Activated naive CD8-positive, alpha-beta T cell treated with anti-CD3 and anti-CD28 coated beads, Interleukin-2, amount 50 U/mL, for 24 hours (primary cell): Measurements from ENCODE around the gene RRP15.

Source experiments
- ATAC-seq: fragments of 150-1000 bp; cut with Tn5 transposase; one replicate; pipeline ENCODE4 v1.10.0; 2021
- DNase-seq: peaks from one replicate; pipeline ENCODE4 v3.0.0; 2021
- H3K27ac Mint-ChIP-seq: one replicate; pipeline ENCODE4 v1.8.0; 2021; ENCODE audit warnings: mild to moderate bottlenecking, mixed read lengths
- H3K27me3 Mint-ChIP-seq: one replicate; pipeline ENCODE4 v1.8.0; 2021; ENCODE audit warnings: mixed read lengths
- H3K36me3 Mint-ChIP-seq: one replicate; pipeline ENCODE4 v1.8.0; 2021; ENCODE audit warnings: low read depth, mixed read lengths
- H3K4me1 Mint-ChIP-seq: one replicate; pipeline ENCODE4 v1.8.0; 2021; ENCODE audit warnings: mixed read lengths
- H3K4me3 Mint-ChIP-seq: one replicate; pipeline ENCODE4 v1.8.0; 2021; ENCODE audit warnings: mild to moderate bottlenecking, moderate library complexity, mixed read lengths
- H3K9me3 Mint-ChIP-seq: one replicate; pipeline ENCODE4 v1.8.0; 2021; ENCODE audit warnings: mixed read lengths

Gene RRP15

DNA sequence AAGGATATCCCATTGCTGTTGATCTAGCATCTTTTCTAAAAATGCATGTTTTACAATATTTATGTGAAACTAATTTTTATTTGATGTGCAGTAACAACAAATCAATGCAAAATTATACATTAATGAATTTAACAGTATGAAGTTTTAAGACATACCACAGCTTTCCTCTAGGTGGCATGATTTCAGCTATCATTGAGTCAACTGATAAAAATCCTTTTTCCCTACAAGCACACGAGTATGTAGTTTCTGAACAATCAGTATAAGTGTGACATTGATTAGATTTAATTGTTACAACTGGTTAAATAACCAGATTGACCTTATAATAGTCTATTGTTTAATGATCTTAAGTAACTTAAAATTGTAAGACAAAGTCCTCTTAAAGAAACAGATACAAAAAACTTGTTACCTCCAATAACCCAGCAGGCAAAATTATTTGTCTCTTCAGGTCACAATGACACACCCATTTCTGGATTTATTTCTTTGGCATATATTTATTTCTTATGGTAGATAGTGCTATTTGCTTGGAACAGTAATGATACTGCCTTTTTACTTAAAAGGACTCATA is 54.3 kb downstream of the RRP15 start:
- Mint-ChIP-seq H3K27me3 (peaks cover 9% of the 10 kb centered on the region), H3K4me1 (no peaks in the 10 kb centered on the region), H3K36me3 (peaks cover 13% of the 10 kb centered on the region), H3K9me3 (no peaks in the 10 kb centered on the region), H3K27ac (no peak overlapping the region), H3K4me3 (no peak overlapping the region)
- no peak for ATAC-seq
- no peak for DNase-seq

DNA sequence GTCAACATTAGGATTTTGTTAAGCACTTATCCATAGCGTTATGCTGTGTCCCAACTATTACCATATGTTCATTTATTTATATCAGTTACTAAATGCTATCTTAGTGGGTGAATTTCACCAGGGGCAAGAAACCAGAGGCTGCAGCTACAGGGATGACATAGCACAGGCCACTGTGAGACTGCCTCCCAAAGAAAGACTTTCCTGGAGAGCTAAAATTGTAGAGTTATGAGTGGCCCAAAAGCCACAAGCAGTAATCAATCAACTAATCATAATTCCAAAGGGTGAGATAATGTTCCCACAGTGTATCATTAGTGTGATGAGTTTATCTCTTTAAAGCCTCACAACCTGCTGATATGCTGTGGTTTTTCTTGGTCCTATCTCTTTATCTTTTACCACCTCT is 56.2 kb downstream of the RRP15 start:
- H3K27ac Mint-ChIP-seq, result no peak overlapping the region
- peaks cover 10% of the 10 kb centered on the region for H3K36me3 Mint-ChIP-seq
- no peaks in the 10 kb centered on the region for H3K9me3 Mint-ChIP-seq

DNA sequence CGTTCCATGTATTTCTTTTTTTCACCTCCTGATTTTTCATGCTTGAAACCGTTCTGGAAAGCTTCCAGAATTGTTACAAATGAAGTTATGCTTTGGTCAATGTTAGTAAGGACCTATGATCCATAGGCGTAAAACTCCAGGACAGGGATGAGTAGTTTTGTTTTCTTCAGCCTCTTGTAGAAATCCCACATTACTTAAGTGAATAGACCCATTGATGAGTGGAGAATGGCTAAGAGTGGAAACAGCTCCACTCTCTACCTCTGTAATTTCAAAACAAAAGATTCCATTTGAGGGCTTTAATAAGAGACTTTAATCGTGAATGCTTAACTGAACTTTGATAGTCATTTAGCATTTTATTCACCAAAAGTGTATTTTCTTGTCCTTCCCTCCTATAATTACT is 57.0 kb downstream of the RRP15 start:
- Mint-ChIP-seq H3K36me3 (peaks cover 10% of the 10 kb centered on the region), H3K4me3 (no peak overlapping the region), H3K4me1 (peaks cover 10% of the 10 kb centered on the region), H3K9me3 (no peaks in the 10 kb centered on the region), H3K27me3 (peaks cover 23% of the 10 kb centered on the region), H3K27ac (no peak overlapping the region)
- DNase-seq (no peak), ATAC-seq (no peak)

More for the DNA sequence above, 56.2 kb downstream of the RRP15 start:
- Mint-ChIP-seq H3K4me1 (peaks cover 3% of the 10 kb centered on the region), H3K4me3 (no peak overlapping the region), H3K27me3 (peaks cover 15% of the 10 kb centered on the region)
- ATAC-seq, result no peak
- DNase-seq, result no peak

DNA sequence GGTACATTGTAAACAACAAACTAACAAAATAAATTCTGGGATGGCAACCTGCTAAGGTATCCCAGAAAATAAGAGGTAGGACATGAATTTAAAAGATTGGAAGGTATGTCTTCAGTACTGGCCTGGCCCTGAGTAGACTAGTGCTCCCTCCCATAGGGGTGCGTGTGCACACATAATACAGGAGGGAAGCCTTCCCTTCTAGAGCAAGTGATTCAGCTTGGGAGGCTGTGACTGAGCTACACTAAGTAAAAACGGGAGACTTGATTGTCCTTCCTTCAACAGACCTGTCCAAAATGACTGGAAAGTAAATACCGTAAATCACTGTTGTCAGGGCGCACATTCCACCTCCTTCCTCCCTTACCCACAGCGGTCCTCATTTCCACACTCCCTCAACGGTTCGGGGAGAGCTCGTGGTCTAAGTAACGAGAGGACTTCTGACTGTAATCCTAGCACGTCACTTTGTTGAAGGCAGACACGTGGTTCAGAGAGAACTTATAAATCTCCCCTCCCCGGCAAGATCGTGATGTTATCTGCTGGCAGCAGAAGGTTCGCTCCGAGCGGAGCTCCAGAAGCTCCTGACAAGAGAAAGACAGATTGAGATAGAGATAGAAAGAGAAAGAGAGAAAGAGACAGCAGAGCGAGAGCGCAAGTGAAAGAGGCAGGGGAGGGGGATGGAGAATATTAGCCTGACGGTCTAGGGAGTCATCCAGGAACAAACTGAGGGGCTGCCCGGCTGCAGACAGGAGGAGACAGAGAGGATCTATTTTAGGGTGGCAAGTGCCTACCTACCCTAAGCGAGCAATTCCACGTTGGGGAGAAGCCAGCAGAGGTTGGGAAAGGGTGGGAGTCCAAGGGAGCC is 60.0 kb downstream of the RRP15 start, which contains the start of gene TGFB2:
TGFB2 (plus strand) TSS at position 523 of the 859 bp plus-strand sequence. CDS start 1,366 bp downstream, outside the sequence.
- H3K4me1 Mint-ChIP-seq, result peaks cover 19% of the 10 kb centered on the region
- peaks cover 49% of the 10 kb centered on the region for H3K27me3 Mint-ChIP-seq
- peaks cover 8% of the 10 kb centered on the region for H3K36me3 Mint-ChIP-seq
- no peak within 1 kb of the TSS for H3K27ac Mint-ChIP-seq
- H3K4me3 Mint-ChIP-seq, result no peak within 1 kb of the TSS
- ATAC-seq, result peak; percentile 58
- peak; percentile 14 for DNase-seq
- no peaks in the 10 kb centered on the region for H3K9me3 Mint-ChIP-seq

DNA sequence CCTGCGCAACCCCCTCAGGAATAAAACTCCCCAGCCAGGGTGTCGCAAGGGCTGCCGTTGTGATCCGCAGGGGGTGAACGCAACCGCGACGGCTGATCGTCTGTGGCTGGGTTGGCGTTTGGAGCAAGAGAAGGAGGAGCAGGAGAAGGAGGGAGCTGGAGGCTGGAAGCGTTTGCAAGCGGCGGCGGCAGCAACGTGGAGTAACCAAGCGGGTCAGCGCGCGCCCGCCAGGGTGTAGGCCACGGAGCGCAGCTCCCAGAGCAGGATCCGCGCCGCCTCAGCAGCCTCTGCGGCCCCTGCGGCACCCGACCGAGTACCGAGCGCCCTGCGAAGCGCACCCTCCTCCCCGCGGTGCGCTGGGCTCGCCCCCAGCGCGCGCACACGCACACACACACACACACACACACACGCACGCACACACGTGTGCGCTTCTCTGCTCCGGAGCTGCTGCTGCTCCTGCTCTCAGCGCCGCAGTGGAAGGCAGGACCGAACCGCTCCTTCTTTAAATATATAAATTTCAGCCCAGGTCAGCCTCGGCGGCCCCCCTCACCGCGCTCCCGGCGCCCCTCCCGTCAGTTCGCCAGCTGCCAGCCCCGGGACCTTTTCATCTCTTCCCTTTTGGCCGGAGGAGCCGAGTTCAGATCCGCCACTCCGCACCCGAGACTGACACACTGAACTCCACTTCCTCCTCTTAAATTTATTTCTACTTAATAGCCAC is 60.7 kb downstream of the RRP15 start:
- Mint-ChIP-seq H3K36me3 (peaks cover 7% of the 10 kb centered on the region), H3K27ac (no peak overlapping the region), H3K4me1 (peaks cover 21% of the 10 kb centered on the region), H3K27me3 (peaks cover 50% of the 10 kb centered on the region), H3K4me3 (no peak overlapping the region), H3K9me3 (no peaks in the 10 kb centered on the region)
- DNase-seq, result peak; percentile 33
- peak; percentile 57 for ATAC-seq

- peaks cover under 1% of the 10 kb centered on the region for H3K36me3 Mint-ChIP-seq
Observed at GRCh38 chr1:218346391-218347204, 61.5 kb downstream of the RRP15 start.

GRCh38 chr1:218347336-218347722 is 62.2 kb downstream of the RRP15 start:
- Mint-ChIP-seq H3K9me3 (no peaks in the 10 kb centered on the region), H3K36me3 (no peaks in the 10 kb centered on the region), H3K4me3 (no peak overlapping the region), H3K4me1 (peaks cover 33% of the 10 kb centered on the region), H3K27me3 (peaks cover 51% of the 10 kb centered on the region), H3K27ac (no peak overlapping the region)
- no peak for ATAC-seq
- no peak for DNase-seq

More at GRCh38 chr1:218346391-218347204, 61.5 kb downstream of the RRP15 start:
- DNase-seq, result peak; percentile 14
- Mint-ChIP-seq H3K4me1 (peaks cover 29% of the 10 kb centered on the region), H3K27me3 (peaks cover 51% of the 10 kb centered on the region), H3K27ac (no peak overlapping the region), H3K4me3 (no peak overlapping the region), H3K9me3 (no peaks in the 10 kb centered on the region)
- no peak for ATAC-seq

DNA sequence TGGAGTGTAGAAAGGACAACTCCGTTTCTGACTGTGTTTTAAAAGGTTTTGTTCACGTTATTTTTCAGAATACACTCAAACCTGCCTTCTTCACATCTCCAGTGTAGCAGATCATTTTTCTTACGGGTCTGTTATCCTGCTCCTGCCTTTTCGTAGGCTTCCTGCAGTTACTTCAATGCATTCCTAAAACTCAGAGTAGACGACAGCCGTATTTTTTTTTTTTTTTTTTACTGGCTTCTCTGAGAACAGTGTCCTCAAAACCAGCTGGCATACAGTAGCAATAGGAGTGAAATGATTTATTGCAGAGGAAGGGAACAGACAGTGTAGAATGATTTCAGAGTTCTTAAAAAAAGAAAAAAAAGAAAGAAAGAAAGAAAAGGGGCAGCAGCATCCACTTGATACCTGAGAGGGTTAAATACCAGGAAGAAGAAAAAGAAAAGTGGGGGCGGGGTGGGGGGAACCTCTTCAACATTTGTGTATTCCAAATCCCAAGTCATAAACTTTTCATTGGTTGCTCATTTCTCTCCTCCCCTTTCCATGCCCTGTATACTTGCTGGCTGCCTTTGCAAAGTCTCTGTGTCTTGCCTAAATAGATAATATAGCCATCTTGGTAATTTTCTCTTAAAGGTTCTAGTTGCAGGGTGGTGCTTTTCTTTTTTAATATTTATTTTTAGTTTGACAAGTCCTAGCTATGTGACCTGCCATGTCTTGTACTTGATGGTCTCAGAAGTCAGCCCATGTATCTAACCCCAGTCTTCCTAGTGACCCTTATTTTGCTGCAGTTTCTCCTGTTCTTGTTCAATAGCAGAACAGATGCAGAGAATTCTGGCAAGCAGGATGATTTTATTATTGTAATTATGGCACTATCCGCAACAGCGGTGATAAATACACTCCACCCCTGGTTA is 62.9 kb downstream of the RRP15 start:
- peaks cover 36% of the 10 kb centered on the region for H3K4me1 Mint-ChIP-seq
- DNase-seq, result no peak
- no peak overlapping the region for H3K4me3 Mint-ChIP-seq
- peaks cover 53% of the 10 kb centered on the region for H3K27me3 Mint-ChIP-seq
- H3K9me3 Mint-ChIP-seq, result no peaks in the 10 kb centered on the region
- no peaks in the 10 kb centered on the region for H3K36me3 Mint-ChIP-seq
- no peak overlapping the region for H3K27ac Mint-ChIP-seq
- ATAC-seq, result no peak

- DNase-seq (no peak), ATAC-seq (no peak)
- peaks cover 36% of the 10 kb centered on the region for H3K4me1 Mint-ChIP-seq
- H3K36me3 Mint-ChIP-seq, result no peaks in the 10 kb centered on the region
- H3K9me3 Mint-ChIP-seq, result no peaks in the 10 kb centered on the region
- H3K4me3 Mint-ChIP-seq, result no peak overlapping the region
- no peak overlapping the region for H3K27ac Mint-ChIP-seq
- H3K27me3 Mint-ChIP-seq, result peaks cover 53% of the 10 kb centered on the region
Observed at GRCh38 chr1:218348628-218349071, 63.6 kb downstream of the RRP15 start.

- H3K9me3 Mint-ChIP-seq, result no peaks in the 10 kb centered on the region
- DNase-seq (no peak), ATAC-seq (no peak)
- no peaks in the 10 kb centered on the region for H3K36me3 Mint-ChIP-seq
- peaks cover 58% of the 10 kb centered on the region for H3K27me3 Mint-ChIP-seq
- no peak overlapping the region for H3K4me3 Mint-ChIP-seq
- no peak overlapping the region for H3K27ac Mint-ChIP-seq
- H3K4me1 Mint-ChIP-seq, result peaks cover 36% of the 10 kb centered on the region
Observed at GRCh38 chr1:218349348-218350034, 64.4 kb downstream of the RRP15 start.

DNA sequence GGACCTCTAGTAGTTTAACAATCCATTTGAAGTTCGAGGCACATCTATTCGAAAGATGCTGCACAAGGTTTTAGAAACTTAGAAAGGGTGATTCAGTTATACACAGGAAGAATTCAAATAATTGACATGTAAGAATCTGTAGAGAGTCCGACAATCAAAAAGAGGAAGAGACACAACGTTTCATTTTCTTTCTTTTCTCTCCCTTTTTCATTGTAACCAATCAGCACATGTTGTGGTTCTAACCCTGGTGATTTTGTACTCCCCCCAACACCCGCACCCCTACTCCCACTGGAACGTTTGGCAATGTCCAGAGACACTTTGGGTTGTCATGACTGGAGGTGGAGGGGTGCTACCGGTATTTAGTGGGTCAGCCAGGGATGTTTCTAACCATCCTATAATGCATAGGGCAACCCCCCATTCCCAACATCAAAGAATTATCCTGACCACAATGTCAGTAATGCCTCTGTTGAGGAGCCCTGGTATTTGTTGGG is 65.0 kb downstream of the RRP15 start:
- ATAC-seq (no peak), DNase-seq (no peak)
- peaks cover 58% of the 10 kb centered on the region for H3K27me3 Mint-ChIP-seq
- H3K4me1 Mint-ChIP-seq, result peaks cover 36% of the 10 kb centered on the region
- H3K9me3 Mint-ChIP-seq, result no peaks in the 10 kb centered on the region
- no peak overlapping the region for H3K27ac Mint-ChIP-seq
- H3K4me3 Mint-ChIP-seq, result no peak overlapping the region
- H3K36me3 Mint-ChIP-seq, result no peaks in the 10 kb centered on the region

DNA sequence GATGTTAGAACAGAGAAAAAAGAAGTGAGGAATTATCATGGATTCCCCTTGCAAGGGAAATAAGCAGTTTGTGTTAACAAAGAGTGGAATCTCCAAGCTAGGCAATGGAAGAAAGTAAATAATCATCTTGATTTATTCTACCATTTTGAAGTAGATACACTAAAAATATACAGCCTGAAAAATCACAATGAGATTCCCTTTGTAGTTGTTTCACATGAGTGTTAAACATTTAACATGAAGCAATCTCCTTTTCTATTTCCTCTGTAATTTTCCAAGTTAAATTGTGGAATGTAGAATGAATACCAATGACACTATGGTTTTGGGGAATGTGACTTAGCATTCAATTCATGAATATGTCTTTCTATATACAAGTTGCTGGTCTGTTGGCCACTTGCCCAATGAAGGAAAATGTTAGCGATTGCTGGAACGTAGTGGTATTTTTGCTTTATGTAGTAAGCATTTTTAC is 65.7 kb downstream of the RRP15 start:
- no peak for DNase-seq
- no peak for ATAC-seq
- H3K36me3 Mint-ChIP-seq, result no peaks in the 10 kb centered on the region
- H3K27ac Mint-ChIP-seq, result no peak overlapping the region
- H3K27me3 Mint-ChIP-seq, result peaks cover 57% of the 10 kb centered on the region
- peaks cover 36% of the 10 kb centered on the region for H3K4me1 Mint-ChIP-seq
- peak overlapping the region; percentile 65 for H3K4me3 Mint-ChIP-seq
- H3K9me3 Mint-ChIP-seq, result no peaks in the 10 kb centered on the region
